Tongue (tissue), 2 donors: ENCODE data around the gene NUDT8. TPM values are rescaled to one million over a fixed set of nuclear protein-coding genes. Genes with fewer than 3 reads are reported as not detected.
"Not testable (repeated sequence)": the region's sequence is repeated elsewhere in the genome, so short reads cannot be mapped to it uniquely, and the experiment has no call there.

Source experiments
- DNase-seq: peaks from one replicate; pipeline ENCODE4 v3.0.0-alpha.2; 2015
- total RNA-seq: library from RNA; depleted of rRNA; stranded (reverse); fragments of >200 nt; gene quantifications from one replicate; pipeline ENCODE4 v1.2.3, GENCODE V29; 2014

Gene NUDT8
- total RNA-seq, 1 donor from 2014 or later: 4.9 TPM

GRCh38 chr11:67659651-67660165, 30.0 kb upstream of the NUDT8 start:
- not testable (repeated sequence) for DNase-seq

GRCh38 chr11:67657300-67657699, 27.6 kb upstream of the NUDT8 start:
- no peak for DNase-seq

GRCh38 chr11:67656278-67656922, 26.7 kb upstream of the NUDT8 start:
- no peak for DNase-seq

- DNase-seq: no peak
These were observed 24.5 kb upstream of the NUDT8 start for GRCh38 chr11:67654225-67654624.

- DNase-seq: no peak
These were observed 23.5 kb upstream of the NUDT8 start for GRCh38 chr11:67652965-67653845.

GRCh38 chr11:67651976-67652781, 22.4 kb upstream of the NUDT8 start:
- DNase-seq: no peak

GRCh38 chr11:67649634-67650510, 20.1 kb upstream of the NUDT8 start:
- no peak for DNase-seq

- no peak for DNase-seq
These were observed 19.3 kb upstream of the NUDT8 start for GRCh38 chr11:67648796-67649613.

- no peak for DNase-seq
These were observed 18.5 kb upstream of the NUDT8 start for GRCh38 chr11:67648140-67648795.

GRCh38 chr11:67647471-67647870, 17.7 kb upstream of the NUDT8 start:
- no peak for DNase-seq

- no peak for DNase-seq
These were observed 17.0 kb upstream of the NUDT8 start for GRCh38 chr11:67646535-67647336.

GRCh38 chr11:67645521-67646461, 16.1 kb upstream of the NUDT8 start:
- DNase-seq: no peak

GRCh38 chr11:67644472-67645418, 15.0 kb upstream of the NUDT8 start:
- DNase-seq: no peak

GRCh38 chr11:67644042-67644441, 14.3 kb upstream of the NUDT8 start:
- DNase-seq: no peak

- no peak for DNase-seq
These were observed 12.7 kb upstream of the NUDT8 start for GRCh38 chr11:67642173-67643120.
